DMS 273 (cell line): ENCODE measurements around the gene ZFP92.
"Not testable (repeated sequence)": the region's sequence is repeated elsewhere in the genome, so short reads cannot be mapped to it uniquely, and the experiment has no call there.

ENCODE experiments used
- DNase-seq: peaks from one replicate; lab custom pipeline; 2025; ENCODE audit not compliant: unreplicated experiment; lab: John Stamatoyannopoulos, UW

ZFP92 gene

GRCh38 chrX:153411255-153411987 lies at the start of gene ZFP92:
ZFP92 (plus strand) TSS chrX:153411472; CDS start chrX:153418323, 6,851 bp downstream.
- peak; percentile 47 for DNase-seq

- DNase-seq = peak; percentile 87
Observed at GRCh38 chrX:153361781-153362397, 49.4 kb upstream of the ZFP92 start.

GRCh38 chrX:153365670-153366069 lies 45.6 kb upstream of the ZFP92 start:
- no peak for DNase-seq

- DNase-seq = no peak
Observed at GRCh38 chrX:153366119-153366518, 45.2 kb upstream of the ZFP92 start.

- DNase-seq = no peak
Observed at GRCh38 chrX:153366878-153367538, 44.3 kb upstream of the ZFP92 start.

DNA sequence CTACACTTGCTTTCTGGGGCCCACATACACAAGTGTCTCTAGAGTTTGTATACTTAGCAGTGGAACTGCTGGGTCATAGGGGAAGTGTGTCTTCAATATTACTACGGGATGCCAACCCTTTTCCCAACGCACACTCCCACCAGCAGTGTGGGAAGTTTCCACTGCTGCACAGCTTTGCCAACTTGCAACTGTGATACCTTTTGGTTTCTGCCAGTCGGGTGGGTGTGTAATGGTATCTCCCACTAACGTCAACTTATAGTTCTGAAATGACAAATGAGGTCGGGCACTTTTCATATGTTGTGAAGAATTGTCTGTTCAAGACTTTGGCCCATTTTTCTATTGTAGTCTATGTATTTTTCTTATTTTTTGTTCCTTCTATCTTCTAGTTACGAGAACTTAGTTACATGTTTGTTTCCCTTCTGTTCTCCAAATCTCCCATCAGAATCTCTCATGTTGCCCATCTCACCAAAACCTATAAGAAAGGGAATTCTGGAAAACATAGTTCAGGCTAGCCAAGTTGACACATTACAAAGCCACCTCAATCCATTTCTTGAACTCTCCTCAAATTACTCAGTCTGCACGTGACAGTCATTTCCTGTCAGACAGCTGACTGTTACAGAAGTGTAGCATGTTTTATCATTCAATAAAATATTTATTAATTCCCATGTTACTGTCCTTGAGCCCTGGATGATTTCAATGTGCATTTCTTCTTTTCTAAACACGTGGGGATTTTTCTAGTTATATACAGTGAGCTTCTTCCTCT lies 40.8 kb upstream of the ZFP92 start:
- DNase-seq = no peak

DNA sequence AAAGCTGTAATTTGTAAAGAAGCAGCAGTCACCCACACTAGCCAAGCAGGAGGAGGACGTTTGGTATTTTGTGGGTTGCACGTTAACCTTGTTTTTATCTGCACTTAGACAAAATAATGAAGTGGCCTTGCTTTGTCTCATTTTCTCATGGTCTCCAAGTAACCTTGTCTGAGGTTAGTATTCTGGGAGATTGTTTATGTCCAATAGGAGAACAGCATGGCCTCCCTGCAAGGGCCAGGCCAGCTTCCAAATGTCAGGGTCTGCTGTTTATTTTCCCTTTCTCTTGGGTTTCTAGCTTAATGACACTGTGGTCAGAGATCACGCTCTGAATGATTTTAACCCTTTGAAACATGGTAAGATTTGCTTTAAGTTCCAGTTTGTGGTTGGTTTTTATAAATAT lies 40.0 kb upstream of the ZFP92 start:
- DNase-seq = no peak

DNA sequence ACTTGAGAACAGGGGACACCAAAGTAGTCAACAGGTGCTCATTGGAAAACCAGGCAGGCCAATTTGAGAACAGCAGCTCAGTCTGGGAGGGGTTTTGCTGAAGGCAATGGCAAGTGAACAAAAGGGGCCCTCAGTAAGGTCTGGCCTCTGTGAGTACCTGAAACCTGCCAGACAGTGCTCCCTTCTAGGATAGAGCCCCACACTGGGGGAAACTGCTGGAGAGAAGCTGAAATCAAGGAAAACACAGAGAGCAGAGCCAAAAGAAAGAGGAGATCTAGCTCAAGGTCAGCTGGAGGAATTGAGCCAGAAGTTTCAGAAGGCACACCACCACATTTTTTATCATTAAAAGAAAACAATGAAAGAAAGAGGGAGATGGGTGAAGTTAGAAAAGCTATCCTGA lies 38.3 kb upstream of the ZFP92 start:
- DNase-seq = no peak

DNA sequence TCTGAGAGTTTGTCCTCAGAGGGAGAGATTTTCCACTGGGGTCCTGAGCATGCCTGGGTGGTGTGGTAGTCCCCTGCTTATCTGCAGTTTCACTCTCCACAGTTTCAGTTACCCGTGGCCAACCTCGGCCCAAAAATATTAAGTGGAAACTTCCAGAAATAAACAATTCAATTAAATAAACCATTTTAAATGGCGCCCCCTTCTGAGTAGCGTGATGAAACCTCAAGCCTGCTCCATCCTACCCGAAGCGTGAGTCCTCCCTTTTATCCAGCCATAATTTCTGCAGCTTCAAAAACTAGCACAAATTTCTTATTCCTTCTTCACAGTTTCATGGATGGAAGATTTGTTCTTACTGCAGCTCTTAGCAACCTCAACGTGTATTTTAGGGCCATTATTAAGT lies 36.8 kb upstream of the ZFP92 start:
- no peak for DNase-seq

DNA sequence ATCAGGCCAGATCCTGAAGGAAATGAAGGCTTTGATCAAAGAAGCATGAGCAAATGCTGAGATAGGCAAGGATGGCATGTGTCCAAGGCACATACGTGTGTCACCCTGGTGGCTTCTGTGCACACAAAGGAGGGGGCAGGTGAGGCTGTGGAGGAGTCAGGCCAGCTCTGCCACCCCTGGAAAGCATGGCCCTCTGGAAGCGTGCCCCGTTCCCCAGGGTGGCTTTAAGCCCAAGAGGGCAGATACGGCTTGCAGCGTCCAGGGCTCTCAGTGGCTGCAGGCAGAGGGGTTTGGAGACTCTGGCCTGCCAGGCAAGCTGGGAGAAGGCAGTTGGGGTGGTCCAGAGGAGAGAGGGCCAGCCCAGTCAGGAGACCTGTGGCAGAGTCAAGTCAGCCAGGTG lies 35.7 kb upstream of the ZFP92 start:
- DNase-seq = no peak

DNA sequence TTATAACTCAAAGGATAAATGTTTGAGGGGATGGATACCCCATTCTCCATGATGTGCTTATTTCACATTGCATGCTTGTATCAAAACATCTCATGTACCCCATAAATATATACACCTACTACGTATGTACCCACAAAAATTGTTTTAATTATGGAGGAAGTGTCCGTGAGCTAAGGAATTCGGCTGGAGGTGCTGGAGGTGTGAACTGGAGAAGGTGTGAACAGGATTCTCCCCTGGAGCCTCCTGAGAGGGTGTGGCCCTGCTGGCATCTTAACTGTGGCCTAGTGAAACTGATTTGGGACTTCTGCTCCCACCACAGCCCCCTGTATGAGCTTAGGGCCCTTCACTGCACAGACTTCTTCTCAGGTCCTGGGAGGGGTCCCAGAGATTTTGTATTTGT lies 33.5 kb upstream of the ZFP92 start:
- DNase-seq = no peak

DNA sequence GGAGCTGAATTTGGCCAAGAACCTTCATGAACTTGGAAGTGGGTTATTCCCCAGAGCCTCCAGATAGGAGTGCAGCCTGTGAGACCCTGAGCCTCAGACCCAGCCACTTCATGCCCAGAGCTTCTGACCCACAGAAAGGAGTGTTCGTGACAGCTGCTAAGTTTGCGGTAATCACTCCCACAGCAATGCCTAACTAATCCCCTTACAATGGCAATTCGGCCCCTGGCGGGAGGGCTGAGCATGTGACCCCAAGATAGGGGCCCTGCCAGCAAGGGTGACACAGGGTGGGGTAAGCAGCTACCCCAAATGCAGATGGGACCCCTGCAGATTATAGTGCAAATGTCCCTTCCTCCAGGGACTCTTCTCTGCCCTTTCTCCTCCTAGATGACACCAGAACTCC lies 32.7 kb upstream of the ZFP92 start:
- DNase-seq = no peak

DNA sequence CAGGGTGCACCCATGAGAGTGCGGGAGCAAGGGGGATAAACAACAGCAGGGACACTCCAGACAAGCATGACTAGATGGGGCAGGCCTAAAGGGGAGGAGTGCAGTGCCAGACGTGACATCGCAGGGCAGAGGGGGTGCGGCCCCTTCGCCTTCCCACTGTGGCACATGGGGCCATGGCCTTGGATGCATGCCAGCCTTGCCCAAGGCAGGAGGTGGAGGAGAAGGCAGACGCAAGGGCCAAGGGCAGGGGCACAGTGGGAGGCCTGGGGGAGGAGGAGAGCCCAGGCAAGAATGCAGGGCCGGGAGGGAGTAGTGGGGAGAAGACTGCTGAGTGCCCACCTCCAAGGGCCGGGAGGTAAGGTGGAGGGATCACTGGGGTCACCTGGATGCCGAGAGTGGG lies 31.8 kb upstream of the ZFP92 start:
- no peak for DNase-seq

GRCh38 chrX:153379971-153380581 lies 31.2 kb upstream of the ZFP92 start:
- peak; percentile 25 for DNase-seq

DNA sequence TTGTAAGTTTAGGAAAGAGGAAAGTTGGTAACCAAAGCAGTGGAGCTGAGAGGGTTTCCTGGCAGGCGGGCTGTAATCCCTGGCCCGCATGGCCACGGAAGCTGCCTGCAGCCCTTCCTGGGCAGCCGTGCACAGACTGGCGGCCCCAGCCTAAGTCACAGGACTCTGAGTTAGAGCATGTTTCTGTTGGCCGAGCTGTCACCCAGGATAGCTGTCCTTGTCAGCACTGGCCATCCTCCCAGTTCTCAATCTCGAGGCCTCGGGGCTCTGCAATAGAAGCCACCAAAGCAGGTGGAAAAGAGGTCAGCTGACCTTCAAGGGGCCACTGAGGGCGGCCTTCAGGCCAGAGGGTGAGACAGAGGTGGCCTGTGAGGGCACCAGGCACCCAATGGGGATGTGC lies 30.6 kb upstream of the ZFP92 start:
- DNase-seq = no peak

- DNase-seq = peak; percentile 90
Observed at GRCh38 chrX:153381684-153382532, 29.4 kb upstream of the ZFP92 start.

- no peak for DNase-seq
Observed at GRCh38 chrX:153382563-153383482, 28.4 kb upstream of the ZFP92 start.

DNA sequence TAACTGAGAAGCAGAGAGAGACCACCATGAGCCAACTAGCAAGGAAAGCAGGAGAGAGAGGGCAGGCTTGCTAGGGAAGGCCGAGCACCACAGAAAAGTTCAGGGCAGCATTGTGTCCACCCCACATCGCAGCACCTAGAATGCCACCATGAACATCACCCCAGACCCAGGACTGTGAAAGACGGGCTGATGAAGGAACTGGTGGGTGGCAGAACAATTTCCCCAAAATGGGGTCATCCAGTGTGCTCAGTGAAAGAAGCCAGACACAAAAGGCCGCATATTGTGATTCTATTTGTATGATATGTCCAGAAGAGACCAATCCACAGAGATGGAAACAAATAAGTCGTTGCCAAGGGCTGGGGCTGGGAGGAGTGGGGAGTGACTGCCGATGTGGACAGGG lies 26.9 kb upstream of the ZFP92 start:
- DNase-seq = no peak

- not testable (repeated sequence) for DNase-seq
Observed at GRCh38 chrX:153384973-153385372, 26.3 kb upstream of the ZFP92 start.
